Coronary artery (tissue), 2 donors: ENCODE data around the gene RPL32.

Experiments
- DNase-seq: peaks from one replicate; pipeline ENCODE4 v3.0.0-alpha.2; 2017; ENCODE audit warnings: low spot score
- H3K27ac ChIP-seq, 2 donors: fragments of 200-600 bp; sonication (generic); one replicate each; pipeline ENCODE4 v1.5.1; 2016 to 2019
- H3K4me3 ChIP-seq: fragments of 200-600 bp; sonication (generic); 2 replicates; pipeline ENCODE4 v1.5.1; 2016; ENCODE audit warnings: mild to moderate bottlenecking, moderate library complexity
- CTCF ChIP-seq: fragments of 200-600 bp; sonication (generic); IDR thresholded peaks from one replicate; pipeline ENCODE4 v1.5.1; 2019; ENCODE audit warnings: antibody characterized with exemption

The RPL32 gene

GRCh38 chr3:12810961-12811360, 30.4 kb downstream of the RPL32 start:
- TF ChIP-seq CTCF, result no peak
- no peak for DNase-seq
- Histone ChIP-seq H3K27ac (peak overlapping the region; percentile 65 to 86), H3K4me3 (no peak overlapping the region)

GRCh38 chr3:12810013-12810780, 31.2 kb downstream of the RPL32 start:
- peak overlapping the region; percentile 65 to 86 for H3K27ac ChIP-seq
- TF ChIP-seq CTCF, result peak; percentile 74
- peak; percentile 97 for DNase-seq
- peak overlapping the region; percentile 74 for H3K4me3 ChIP-seq

GRCh38 chr3:12809435-12809834, 31.9 kb downstream of the RPL32 start:
- H3K27ac ChIP-seq, result peak overlapping the region; percentile 65 to 86
- TF ChIP-seq CTCF, result no peak
- DNase-seq, result no peak
- H3K4me3 ChIP-seq, result peak overlapping the region; percentile 74

GRCh38 chr3:12809001-12809400, 32.4 kb downstream of the RPL32 start:
- H3K4me3 ChIP-seq, result no peak overlapping the region
- no peak for DNase-seq
- H3K27ac ChIP-seq, result no peak overlapping the region
- no peak for TF ChIP-seq CTCF

GRCh38 chr3:12808587-12808986, 32.8 kb downstream of the RPL32 start:
- no peak for DNase-seq
- no peak for TF ChIP-seq CTCF

GRCh38 chr3:12807601-12808359, 33.6 kb downstream of the RPL32 start:
- DNase-seq, result no peak
- peak overlapping the region; percentile 12 to 64 for H3K27ac ChIP-seq

More at GRCh38 chr3:12808587-12808986, 32.8 kb downstream of the RPL32 start:
- H3K4me3 ChIP-seq, result no peak overlapping the region
- H3K27ac ChIP-seq, result no peak overlapping the region

More at GRCh38 chr3:12807601-12808359, 33.6 kb downstream of the RPL32 start:
- H3K4me3 ChIP-seq, result no peak overlapping the region
- no peak for TF ChIP-seq CTCF
